Measurements from ENCODE around the gene PSMD2.

The PSMD2 gene

DNA sequence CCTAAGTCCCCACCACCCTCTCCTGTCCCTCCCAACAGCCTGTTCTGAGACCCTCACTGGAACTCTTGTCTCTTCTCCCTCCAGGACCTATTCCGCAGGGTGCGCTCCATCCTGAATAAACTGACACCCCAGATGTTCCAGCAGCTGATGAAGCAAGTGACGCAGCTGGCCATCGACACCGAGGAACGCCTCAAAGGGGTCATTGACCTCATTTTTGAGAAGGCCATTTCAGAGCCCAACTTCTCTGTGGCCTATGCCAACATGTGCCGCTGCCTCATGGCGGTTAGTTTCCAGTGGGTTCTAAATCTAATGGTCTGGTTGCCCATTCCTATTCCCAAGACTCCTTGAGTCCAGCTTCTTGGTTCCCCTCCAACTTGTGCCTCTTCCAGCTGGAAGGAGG, 24.7 kb downstream of the PSMD2 start:
- in situ Hi-C loops (cut with HindIII; ENCODE audit: low sequenced_read_pairs): no loop called here
- no peak overlapping the region for H3K4me3 ChIP-seq (ENCODE audit: low read depth, low read length)
- TF ChIP-seq, protein P1, sequence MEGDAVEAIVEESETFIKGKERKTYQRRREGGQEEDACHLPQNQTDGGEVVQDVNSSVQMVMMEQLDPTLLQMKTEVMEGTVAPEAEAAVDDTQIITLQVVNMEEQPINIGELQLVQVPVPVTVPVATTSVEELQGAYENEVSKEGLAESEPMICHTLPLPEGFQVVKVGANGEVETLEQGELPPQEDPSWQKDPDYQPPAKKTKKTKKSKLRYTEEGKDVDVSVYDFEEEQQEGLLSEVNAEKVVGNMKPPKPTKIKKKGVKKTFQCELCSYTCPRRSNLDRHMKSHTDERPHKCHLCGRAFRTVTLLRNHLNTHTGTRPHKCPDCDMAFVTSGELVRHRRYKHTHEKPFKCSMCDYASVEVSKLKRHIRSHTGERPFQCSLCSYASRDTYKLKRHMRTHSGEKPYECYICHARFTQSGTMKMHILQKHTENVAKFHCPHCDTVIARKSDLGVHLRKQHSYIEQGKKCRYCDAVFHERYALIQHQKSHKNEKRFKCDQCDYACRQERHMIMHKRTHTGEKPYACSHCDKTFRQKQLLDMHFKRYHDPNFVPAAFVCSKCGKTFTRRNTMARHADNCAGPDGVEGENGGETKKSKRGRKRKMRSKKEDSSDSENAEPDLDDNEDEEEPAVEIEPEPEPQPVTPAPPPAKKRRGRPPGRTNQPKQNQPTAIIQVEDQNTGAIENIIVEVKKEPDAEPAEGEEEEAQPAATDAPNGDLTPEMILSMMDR (IDR thresholded peaks at IDR 0.05; ENCODE audit: low read depth, low read length): no peak
- no peak for DNase-seq (ENCODE audit: low read depth, low spot score)

DNA sequence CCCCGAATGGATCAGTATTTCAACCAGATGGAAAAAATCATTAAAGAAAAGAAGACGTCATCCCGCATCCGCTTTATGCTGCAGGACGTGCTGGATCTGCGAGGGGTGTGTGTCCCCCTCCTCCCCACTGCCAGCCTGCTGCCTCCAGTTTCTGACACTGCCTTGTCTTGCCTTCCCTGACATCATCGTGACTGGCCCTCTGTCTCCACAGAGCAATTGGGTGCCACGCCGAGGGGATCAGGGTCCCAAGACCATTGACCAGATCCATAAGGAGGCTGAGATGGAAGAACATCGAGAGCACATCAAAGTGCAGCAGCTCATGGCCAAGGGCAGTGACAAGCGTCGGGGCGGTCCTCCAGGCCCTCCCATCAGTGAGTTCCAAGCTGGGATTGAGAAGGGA, 26.2 kb downstream of the PSMD2 start:
- no peak for DNase-seq (ENCODE audit: low read depth, low spot score)
- no peak overlapping the region for H3K4me3 ChIP-seq (ENCODE audit: low read depth, low read length)
- in situ Hi-C loops (cut with HindIII; ENCODE audit: low sequenced_read_pairs): no loop called here
- TF ChIP-seq, protein P1 (IDR thresholded peaks at IDR 0.05; ENCODE audit: low read depth, low read length): no peak

DNA sequence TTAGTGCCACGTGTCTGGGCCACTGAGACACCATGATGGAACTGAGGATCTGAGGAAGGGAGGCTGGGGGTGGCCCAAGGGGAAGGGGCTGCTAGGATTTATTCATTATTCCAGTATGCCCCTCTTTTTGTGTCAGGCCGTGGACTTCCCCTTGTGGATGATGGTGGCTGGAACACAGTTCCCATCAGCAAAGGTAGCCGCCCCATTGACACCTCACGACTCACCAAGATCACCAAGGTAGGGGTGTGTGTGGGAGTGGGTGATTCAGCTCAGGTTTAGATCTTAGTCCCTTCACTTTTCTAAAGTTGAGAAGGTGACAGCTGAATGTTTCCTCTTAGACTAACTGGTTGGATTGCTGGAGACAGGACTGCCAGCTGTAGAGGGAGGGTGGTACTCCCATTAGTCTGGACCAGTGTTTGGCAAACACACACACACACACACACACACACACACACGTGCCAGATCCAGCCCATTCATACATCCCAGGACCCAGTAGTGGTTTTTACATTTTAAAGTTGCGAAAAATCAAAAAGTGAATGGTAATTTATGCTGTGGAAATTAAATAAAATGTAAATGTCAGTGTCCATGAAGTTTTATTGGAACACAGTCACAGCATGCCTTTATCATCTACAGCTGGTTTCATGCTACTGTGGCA, 26.8 kb downstream of the PSMD2 start:
- in situ Hi-C loops (cut with HindIII; ENCODE audit: low sequenced_read_pairs): no loop called here
- DNase-seq (ENCODE audit: low read depth, low spot score): no peak
- H3K4me3 ChIP-seq (ENCODE audit: low read depth, low read length): no peak overlapping the region
- TF ChIP-seq, protein P1 (IDR thresholded peaks at IDR 0.05; ENCODE audit: low read depth, low read length): no peak

DNA sequence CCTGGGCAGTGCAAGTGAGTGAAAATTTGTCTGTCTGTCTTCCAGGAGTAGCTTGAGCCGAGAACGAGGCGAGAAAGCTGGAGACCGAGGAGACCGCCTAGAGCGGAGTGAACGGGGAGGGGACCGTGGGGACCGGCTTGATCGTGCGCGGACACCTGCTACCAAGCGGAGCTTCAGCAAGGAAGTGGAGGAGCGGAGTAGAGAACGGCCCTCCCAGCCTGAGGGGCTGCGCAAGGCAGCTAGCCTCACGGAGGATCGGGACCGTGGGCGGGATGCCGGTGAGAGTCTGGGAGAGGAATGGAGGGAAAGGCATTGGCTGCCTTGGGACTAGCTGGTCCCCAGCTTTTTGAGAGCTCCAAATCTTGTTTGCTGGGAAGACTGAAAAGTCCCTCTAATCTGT, 28.1 kb downstream of the PSMD2 start:
- in situ Hi-C loops (cut with HindIII; ENCODE audit: low sequenced_read_pairs): no loop called here
- no peak overlapping the region for H3K4me3 ChIP-seq (ENCODE audit: low read depth, low read length)
- TF ChIP-seq, protein P1 (IDR thresholded peaks at IDR 0.05; ENCODE audit: low read depth, low read length): no peak
- no peak for DNase-seq (ENCODE audit: low read depth, low spot score)

DNA sequence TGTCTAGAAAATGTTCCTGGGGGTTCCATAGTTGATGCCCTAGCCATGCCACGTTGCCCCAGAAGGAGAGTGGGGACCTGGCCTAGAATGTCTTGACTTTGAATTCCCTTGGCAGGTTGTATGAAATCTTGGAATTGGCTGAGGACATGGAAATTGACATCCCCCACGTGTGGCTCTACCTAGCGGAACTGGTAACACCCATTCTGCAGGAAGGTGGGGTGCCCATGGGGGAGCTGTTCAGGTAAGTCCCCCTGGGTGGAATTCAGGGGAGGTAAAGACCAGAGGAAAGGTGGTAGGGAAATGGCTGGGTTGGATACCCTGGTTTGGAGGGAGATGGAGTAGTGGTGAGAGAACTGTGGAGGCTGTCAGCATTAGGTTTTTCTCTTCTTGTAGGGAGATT, 29.5 kb downstream of the PSMD2 start:
- no peak for DNase-seq (ENCODE audit: low read depth, low spot score)
- H3K4me3 ChIP-seq (ENCODE audit: low read depth, low read length): no peak overlapping the region
- TF ChIP-seq, protein P1 (IDR thresholded peaks at IDR 0.05; ENCODE audit: low read depth, low read length): no peak
- in situ Hi-C loops (cut with HindIII; ENCODE audit: low sequenced_read_pairs): no loop called here

DNA sequence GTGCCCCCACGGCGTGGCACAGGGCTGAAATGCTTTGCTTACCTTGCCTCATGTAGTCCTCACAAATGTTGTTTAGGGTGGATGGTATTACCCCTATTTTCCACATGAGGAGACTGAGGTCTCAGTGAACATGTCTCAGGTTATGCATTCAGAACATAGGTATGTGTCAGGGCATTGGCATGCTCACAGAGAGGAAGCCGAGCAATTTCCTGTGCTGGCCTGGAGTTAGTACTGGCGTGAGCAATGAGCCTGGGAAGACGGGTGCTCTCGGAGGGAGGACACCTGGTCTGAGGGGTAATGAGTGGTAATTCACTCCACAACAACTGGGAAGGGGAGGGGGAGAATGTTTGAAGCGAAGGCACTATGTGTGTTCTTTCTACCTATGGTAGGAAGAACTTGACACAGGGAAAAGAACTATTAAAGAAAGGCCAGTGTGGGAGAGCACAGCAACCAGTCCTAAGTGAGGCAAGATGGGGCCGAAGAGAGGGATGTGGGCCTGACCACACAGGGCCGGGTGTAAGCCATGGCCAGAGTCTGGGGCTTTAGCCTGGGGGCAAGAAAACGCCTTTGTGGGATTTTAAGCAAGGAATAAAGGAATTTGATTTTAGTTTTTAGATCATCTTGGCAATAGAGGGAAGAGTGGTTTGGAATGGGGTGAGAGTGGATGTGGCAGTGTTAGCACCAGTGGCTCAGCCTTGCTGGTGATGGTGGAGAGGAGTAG, 33.5 kb downstream of the PSMD2 start:
- DNase-seq (ENCODE audit: low read depth, low spot score): peak; percentile 89
- in situ Hi-C loops (cut with HindIII; ENCODE audit: low sequenced_read_pairs): no loop called here
- no peak overlapping the region for H3K4me3 ChIP-seq (ENCODE audit: low read depth, low read length)
- TF ChIP-seq, protein P1 (IDR thresholded peaks at IDR 0.05; ENCODE audit: low read depth, low read length): no peak
